Heart left ventricle (tissue), 16 donors: Measurements from ENCODE around the gene EIF4B. TPM values are rescaled to one million over a fixed set of nuclear protein-coding genes. Genes with fewer than 3 reads are reported as not detected.

Source experiments
- ATAC-seq, 4 donors: fragments of 200-7000 bp; cut with Tn5 transposase; one replicate each; pipeline ENCODE4 v1.9.1; 2020 to 2022; ENCODE audit warnings: moderate library complexity in 4 of 4, mild to moderate bottlenecking in 3 of 4, moderate number of reproducible peaks in 1 of 4
- DNase-seq, 5 donors: peaks; one replicate each; pipeline ENCODE4 v3.0.0-alpha.2; 2020
- H3K27ac ChIP-seq, 12 donors: fragments of 200-600 bp; sonication (generic) in 4 of 12; one replicate each; pipeline versions ENCODE4 v1.5.0 to v1.8.0; 2016 to 2022; ENCODE audit warnings: mild to moderate bottlenecking in 2 of 12
- H3K27me3 ChIP-seq, 9 donors: fragments of 200-600 bp; sonication (generic) in 2 of 9; one replicate each; pipeline versions ENCODE4 v1.5.1 to v1.8.0; 2016 to 2022; ENCODE audit warnings: mild to moderate bottlenecking in 3 of 9
- H3K36me3 ChIP-seq, 9 donors: fragments of 200-600 bp; sonication (generic) in 2 of 9; one replicate each; pipeline versions ENCODE4 v1.5.0 to v1.8.0; 2018 to 2022; ENCODE audit warnings: mild to moderate bottlenecking in 2 of 9
- H3K4me1 ChIP-seq, 12 donors: fragments of 200-600 bp; sonication (generic) in 4 of 12; one replicate each; pipeline versions ENCODE4 v1.5.0 to v1.8.0; 2016 to 2022; ENCODE audit warnings: mild to moderate bottlenecking in 3 of 12
- H3K4me3 ChIP-seq, 12 donors: fragments of 200-600 bp; sonication (generic) in 4 of 12; one replicate each; pipeline versions ENCODE4 v1.5.0 to v1.8.0; 2017 to 2022; ENCODE audit warnings: mild to moderate bottlenecking in 9 of 12, moderate library complexity in 4 of 12
- H3K9me3 ChIP-seq, 12 donors: fragments of 200-600 bp; sonication (generic) in 4 of 12; one replicate each; pipeline versions ENCODE4 v1.5.0 to v1.8.0; 2016 to 2022; ENCODE audit warnings: mild to moderate bottlenecking in 1 of 12
- POLR2A ChIP-seq, 2 donors: fragments of 450-650 bp; IDR thresholded peaks; one replicate each; pipeline ENCODE4 v1.6.1; 2017; ENCODE audit warnings: antibody characterized with exemption in 2 of 2, mild to moderate bottlenecking in 2 of 2, moderate library complexity in 2 of 2
- WGBS, 4 donors: extraction: QIAGEN DNeasy Blood & Tissue Kit in 2 of 4; methylation state at CpG; one replicate each; pipeline versions ENCODE4 v1.1.5 to v1.1.7; 2013 to 2018; 5-methylcytosine and 5-hydroxymethylcytosine counted together
- intact Hi-C, 10 donors: fragments of 100-400 bp; cut with DNase I; formaldehyde crosslinking; loops; one replicate each; pipeline versions ENCODE4 v1.11.1 to v1.14.2; 2022
- polyA plus RNA-seq, 2 donors: library from polyadenylated mRNA; stranded (reverse); fragments of 200-250 nt; gene quantifications; one replicate each; pipeline ENCODE4 v1.2.3, GENCODE V29; 2013
- total RNA-seq, 9 donors: library from RNA; depleted of rRNA in 2 of 9; stranded (reverse); fragments of >200 nt in 2 of 9; fragmentation: NEBNext Ultra II Directional in 3 of 9; extraction: Animal tissue kit (Norgen Biotek cat#: 25700) in 3 of 9; gene quantifications; one replicate each; pipeline versions ENCODE4 v1.1.0 to v1.2.4, GENCODE V29; 2016 to 2023
- TF ChIP-seq, protein P1 (sequence below), 12 donors: fragments of 200-600 bp; sonication (generic) in 4 of 12; IDR thresholded peaks; one replicate each; pipeline versions ENCODE4 v1.5.0 to v1.8.0; 2018 to 2022; ENCODE audit warnings: antibody characterized with exemption in 12 of 12, mild to moderate bottlenecking in 5 of 12
- donor health status: ischemic (EF 13 %, LVEDD 7.1; RV severe dilation, severe dysfunction).
- donor health status: healthy with polysubstance abuse.
- donor health status: DM: no; HTN: yes; CAD: no.
- donor health status: DM: no; HTN: no; CAD: no.
- donor health status: ischemic (EF 25% LVEDD 6.9; RV normal size, moderate dysfunction).
- donor health status: ischemic (EF 25% LVEDD 5.7; RV mildly dilated, moderate dysfunction).
- donor health status: healthy.
- donor health status: DM: yes; HTN: yes; CAD: no.
- donor health status: ischemic (EF 35%, LVEDD 5.7; RV mildly dilated, moderate dysfunction).
- donor health status: nonischemic (EF 11% LVEDD 7.7; RV severe dilation, severe dysfunction).
- donor health status: DM: yes; HTN: yes; CAD: no.
- donor health status: PGD.
- donor health status: ischemic (EF 29% LVEDD 5.4; RV normal size, mild dysfunction).
- donor health status: nonischemic (EF 23%, LVEDD 6.1; RV moderate dilation, normal function).

The EIF4B gene
- total and polyA plus RNA-seq, 11 donors, result 52.0 to 481 (median 342) TPM

DNA sequence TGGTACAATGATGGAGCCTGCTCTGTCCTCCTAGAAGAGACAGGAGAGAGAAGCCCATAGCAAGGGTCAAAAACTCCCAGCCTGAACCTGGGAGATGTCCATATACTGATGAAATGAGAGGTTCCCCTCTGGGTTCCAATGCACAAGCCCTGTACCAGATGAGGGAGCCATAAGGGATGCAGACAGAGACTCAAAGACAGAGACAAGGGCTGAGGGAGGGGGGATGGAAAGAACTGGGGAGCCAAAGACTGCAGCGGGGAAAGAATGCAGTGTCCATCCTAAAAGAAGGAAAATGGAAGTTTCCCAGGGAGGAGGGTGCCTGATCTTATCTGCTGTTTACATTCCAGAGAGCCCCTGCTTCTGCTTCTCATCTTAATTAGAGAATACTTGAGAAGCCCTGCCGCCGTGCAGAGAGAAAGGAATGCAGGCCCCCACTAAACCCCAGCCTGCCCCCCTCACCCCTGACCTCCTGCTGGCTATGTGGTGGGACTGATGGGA, 29.6 kb upstream of the EIF4B start:
- WGBS, 4 donors, result 29 to 48% (median 37%) methylated on average over 3 of the region's 3 CpGs
- H3K36me3 ChIP-seq, result no peaks in the 10 kb centered on the region

GRCh38 chr12:52977170-52977569, 29.1 kb upstream of the EIF4B start:
- intact Hi-C loops, result loop anchor here in 8 of 10 donors (5.0 to 10.0 kb wide), 6 partner anchors 75 to 822 kb away; no protein-coding TSS in a partner anchor
- H3K4me1 ChIP-seq, result peaks cover 0 to 16% (median 0%) of the 10 kb centered on the region in 12 donors
- H3K4me3 ChIP-seq, result no peak overlapping the region
- H3K27me3 ChIP-seq, result peaks cover 0 to 25% (median 0%) of the 10 kb centered on the region in 9 donors
- H3K9me3 ChIP-seq, result no peaks in the 10 kb centered on the region
- WGBS, 4 donors, result 38 to 43% (median 40%) methylated on average over 4 of the region's 4 CpGs
- H3K36me3 ChIP-seq, result no peaks in the 10 kb centered on the region
- no peak for ATAC-seq
- DNase-seq, result no peak
- H3K27ac ChIP-seq, result no peak overlapping the region
- TF ChIP-seq, protein P1, sequence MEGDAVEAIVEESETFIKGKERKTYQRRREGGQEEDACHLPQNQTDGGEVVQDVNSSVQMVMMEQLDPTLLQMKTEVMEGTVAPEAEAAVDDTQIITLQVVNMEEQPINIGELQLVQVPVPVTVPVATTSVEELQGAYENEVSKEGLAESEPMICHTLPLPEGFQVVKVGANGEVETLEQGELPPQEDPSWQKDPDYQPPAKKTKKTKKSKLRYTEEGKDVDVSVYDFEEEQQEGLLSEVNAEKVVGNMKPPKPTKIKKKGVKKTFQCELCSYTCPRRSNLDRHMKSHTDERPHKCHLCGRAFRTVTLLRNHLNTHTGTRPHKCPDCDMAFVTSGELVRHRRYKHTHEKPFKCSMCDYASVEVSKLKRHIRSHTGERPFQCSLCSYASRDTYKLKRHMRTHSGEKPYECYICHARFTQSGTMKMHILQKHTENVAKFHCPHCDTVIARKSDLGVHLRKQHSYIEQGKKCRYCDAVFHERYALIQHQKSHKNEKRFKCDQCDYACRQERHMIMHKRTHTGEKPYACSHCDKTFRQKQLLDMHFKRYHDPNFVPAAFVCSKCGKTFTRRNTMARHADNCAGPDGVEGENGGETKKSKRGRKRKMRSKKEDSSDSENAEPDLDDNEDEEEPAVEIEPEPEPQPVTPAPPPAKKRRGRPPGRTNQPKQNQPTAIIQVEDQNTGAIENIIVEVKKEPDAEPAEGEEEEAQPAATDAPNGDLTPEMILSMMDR (IDR thresholded peaks at IDR 0.05), result no peak
- no peak for TF ChIP-seq POLR2A (IDR thresholded peaks at IDR 0.05)

More for the DNA sequence above, 29.6 kb upstream of the EIF4B start:
- no peak overlapping the region for H3K4me3 ChIP-seq
- intact Hi-C loops, result loop anchor here in 8 of 10 donors (5.0 to 10.0 kb wide), 6 partner anchors 74 to 822 kb away; no protein-coding TSS in a partner anchor
- peaks cover 0 to 16% (median 0%) of the 10 kb centered on the region in 12 donors for H3K4me1 ChIP-seq
- DNase-seq (no peak), ATAC-seq (no peak)
- H3K27ac ChIP-seq, result no peak overlapping the region
- TF ChIP-seq, protein P1 (IDR thresholded peaks at IDR 0.05), result no peak
- TF ChIP-seq POLR2A (IDR thresholded peaks at IDR 0.05), result no peak
- peaks cover 0 to 25% (median 0%) of the 10 kb centered on the region in 9 donors for H3K27me3 ChIP-seq
- H3K9me3 ChIP-seq, result no peaks in the 10 kb centered on the region

- Histone ChIP-seq H3K36me3 (no peaks in the 10 kb centered on the region), H3K27ac (no peak overlapping the region), H3K27me3 (peaks cover 0 to 23% (median 0%) of the 10 kb centered on the region in 9 donors), H3K9me3 (no peaks in the 10 kb centered on the region), H3K4me1 (peaks cover 0 to 10% (median 0%) of the 10 kb centered on the region in 12 donors), H3K4me3 (no peak overlapping the region)
- WGBS, 4 donors, result 28 to 63% (median 37%) methylated on average over 4 of the region's 4 CpGs
- intact Hi-C loops, result loop anchor here in 7 of 10 donors (1.0 to 10.0 kb wide), 6 partner anchors 95 to 825 kb away; no protein-coding TSS in a partner anchor
- no peak for TF ChIP-seq POLR2A (IDR thresholded peaks at IDR 0.05)
- TF ChIP-seq, protein P1 (IDR thresholded peaks at IDR 0.05), result no peak
- DNase-seq (no peak), ATAC-seq (no peak)
Observed at GRCh38 chr12:52980096-52980649, 26.1 kb upstream of the EIF4B start.

GRCh38 chr12:52980650-52981423, 25.4 kb upstream of the EIF4B start:
- peak; percentile 85 to 92 (median 88) for DNase-seq
- 27 to 30% (median 30%) methylated on average over 13 of the region's 13 CpGs for WGBS, 4 donors
- intact Hi-C loops, result loop anchor here in 9 of 10 donors (1.0 to 10.0 kb wide), 7 partner anchors 96 to 826 kb away; no protein-coding TSS in a partner anchor

More at GRCh38 chr12:52980650-52981423, 25.4 kb upstream of the EIF4B start:
- H3K9me3 ChIP-seq, result no peaks in the 10 kb centered on the region
- no peak for TF ChIP-seq POLR2A (IDR thresholded peaks at IDR 0.05)
- TF ChIP-seq, protein P1 (IDR thresholded peaks at IDR 0.05), result peak; percentile 88 to 99 (median 96)
- H3K27me3 ChIP-seq, result peaks cover 0 to 20% (median 0%) of the 10 kb centered on the region in 9 donors
- no peaks in the 10 kb centered on the region for H3K36me3 ChIP-seq
- H3K4me3 ChIP-seq, result no peak overlapping the region
- H3K4me1 ChIP-seq, result peaks cover 0 to 4% (median 0%) of the 10 kb centered on the region in 12 donors
- ATAC-seq, result peak; percentile 71 to 96 (median 95)
- H3K27ac ChIP-seq, result no peak overlapping the region
